Gastroesophageal sphincter (tissue), 3 donors: Measurements from ENCODE around the gene RIMBP2.

Experiments used
- CTCF ChIP-seq, 4 experiments: fragments of 200-600 bp in 2 of 4; fragments of 450-650 bp in 2 of 4; sonication (generic) in 1 of 4; IDR thresholded peaks; one replicate each; pipeline ENCODE4 v1.5.1; 2017 to 2019; ENCODE audit warnings: antibody characterized with exemption in 4 of 4, mild to moderate bottlenecking in 2 of 4, moderate library complexity in 2 of 4
- EP300 ChIP-seq: sonication (generic); formaldehyde crosslinking; IDR thresholded peaks from one replicate; pipeline ENCODE4 v1.6.1; 2017; ENCODE audit warnings: antibody characterized with exemption, mild to moderate bottlenecking
- POLR2A ChIP-seq, 2 donors: fragments of 450-650 bp; IDR thresholded peaks; one replicate each; pipeline ENCODE4 v1.6.1; 2017; ENCODE audit warnings: antibody characterized with exemption in 2 of 2, mild to moderate bottlenecking in 2 of 2, moderate library complexity in 1 of 2

DNA sequence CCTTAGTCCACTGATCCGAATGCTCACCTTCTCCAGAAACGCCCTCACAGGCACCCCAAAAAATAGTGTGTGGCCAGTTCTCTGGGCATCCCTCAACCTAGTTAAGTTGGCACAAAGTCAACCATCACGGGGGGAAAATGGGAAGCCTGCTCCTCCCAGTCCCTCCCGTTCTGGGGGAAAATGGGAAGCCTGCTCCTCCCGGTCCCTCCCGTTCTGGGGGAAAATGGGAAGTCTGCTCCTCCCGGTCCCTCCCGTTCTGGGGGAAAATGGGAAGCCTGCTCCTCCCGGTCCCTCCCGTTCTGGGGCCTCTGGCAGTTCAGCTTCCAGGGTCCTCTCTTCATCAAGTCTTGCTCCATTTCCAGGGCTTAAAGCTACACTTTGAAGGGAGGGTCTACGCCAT lies 106.1 kb downstream of the RIMBP2 start:
- TF ChIP-seq CTCF (IDR thresholded peaks at IDR 0.05) = no peak
- no peak for TF ChIP-seq POLR2A (IDR thresholded peaks at IDR 0.05)
- TF ChIP-seq EP300 = no peak
